Measurements from ENCODE around the gene HS3ST6. TPM values are rescaled to one million over a fixed set of nuclear protein-coding genes. Genes with fewer than 3 reads are reported as not detected.
"Not testable (repeated sequence)": the region's sequence is repeated elsewhere in the genome, so short reads cannot be mapped to it uniquely, and the experiment has no call there.

HS3ST6 gene
- not detected in 2 replicates for total RNA-seq (2014; rRNA removed; shearing (Covaris generic))

- no peak for DNase-seq (ENCODE audit: low read depth)
These were observed at the start of gene HS3ST6 for GRCh38 chr16:1918351-1919326. Gene HS3ST6 (minus strand): TSS chr16:1918415. CDS start chr16:1918323, 92 bp downstream.

GRCh38 chr16:1966460-1966859 lies 48.2 kb upstream of the HS3ST6 start, which contains the start of gene RNF151:
Gene RNF151 (plus strand): TSS chr16:1966856. CDS start chr16:1966882, 26 bp downstream.
- DNase-seq (ENCODE audit: low read depth) = no peak

GRCh38 chr16:1965396-1966001 lies 47.3 kb upstream of the HS3ST6 start:
- DNase-seq (ENCODE audit: low read depth) = no peak

- DNase-seq (ENCODE audit: low read depth) = peak; percentile 96
These were observed 46.5 kb upstream of the HS3ST6 start, which contains the start of gene RPS2 for GRCh38 chr16:1964506-1965395. Gene RPS2 (minus strand): TSS chr16:1964826. CDS start chr16:1964625, 201 bp downstream.

- peak; percentile 44 for DNase-seq (ENCODE audit: low read depth)
These were observed 45.7 kb upstream of the HS3ST6 start for GRCh38 chr16:1963806-1964505.

- not testable (repeated sequence) for DNase-seq (ENCODE audit: low read depth)
These were observed 44.2 kb upstream of the HS3ST6 start for GRCh38 chr16:1962161-1963153.

GRCh38 chr16:1961651-1962067 lies 43.4 kb upstream of the HS3ST6 start:
- no peak for DNase-seq (ENCODE audit: low read depth)

GRCh38 chr16:1960665-1961630 lies 42.7 kb upstream of the HS3ST6 start:
- DNase-seq (ENCODE audit: low read depth) = peak; percentile 40

DNA sequence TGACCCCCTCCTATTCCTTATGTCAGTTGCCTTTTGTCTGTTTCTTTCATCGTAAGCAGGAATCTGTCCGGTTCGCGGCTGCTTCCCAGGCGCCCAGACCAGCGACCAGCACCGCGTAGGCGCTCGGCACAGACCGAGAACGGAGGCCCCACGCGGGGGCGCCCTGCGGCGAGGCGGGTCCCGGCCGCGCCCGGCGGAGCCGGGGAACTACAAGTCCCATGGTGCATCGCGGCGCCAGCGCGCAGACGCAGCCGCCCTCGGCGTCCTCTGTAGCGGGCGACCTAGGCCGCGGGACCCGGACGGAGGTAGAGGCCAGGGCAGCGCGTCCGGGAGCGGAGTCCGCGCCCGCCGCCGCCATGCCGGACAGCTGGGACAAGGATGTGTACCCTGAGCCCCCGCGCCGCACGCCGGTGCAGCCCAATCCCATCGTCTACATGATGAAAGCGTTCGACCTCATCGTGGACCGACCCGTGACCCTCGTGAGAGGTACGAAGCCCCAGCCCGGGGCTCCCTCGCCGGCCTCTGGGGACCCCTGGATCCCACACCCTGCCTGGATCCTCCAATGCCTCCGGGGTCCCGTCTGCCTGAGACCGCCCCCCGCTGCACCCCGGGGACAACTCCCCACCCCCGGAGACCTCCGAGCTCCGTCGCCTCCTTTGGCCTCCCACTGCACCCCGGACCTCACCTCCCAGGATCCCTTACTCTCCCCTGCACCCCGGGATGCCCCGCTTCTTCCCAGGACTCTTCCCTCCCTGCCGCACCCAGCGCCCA lies 41.2 kb upstream of the HS3ST6 start, which contains the start of gene NDUFB10:
Gene NDUFB10 (plus strand): TSS at position 270 of the 771 bp plus-strand sequence. CDS start 87 bp downstream, at position 357.
- peak; percentile 86 for DNase-seq (ENCODE audit: low read depth)

- no peak for DNase-seq (ENCODE audit: low read depth)
These were observed 40.6 kb upstream of the HS3ST6 start for GRCh38 chr16:1958715-1959268.

GRCh38 chr16:1958143-1958491 lies 39.9 kb upstream of the HS3ST6 start:
- not testable (repeated sequence) for DNase-seq (ENCODE audit: low read depth)

GRCh38 chr16:1957434-1958142 lies 39.4 kb upstream of the HS3ST6 start:
- DNase-seq (ENCODE audit: low read depth) = not testable (repeated sequence)

DNA sequence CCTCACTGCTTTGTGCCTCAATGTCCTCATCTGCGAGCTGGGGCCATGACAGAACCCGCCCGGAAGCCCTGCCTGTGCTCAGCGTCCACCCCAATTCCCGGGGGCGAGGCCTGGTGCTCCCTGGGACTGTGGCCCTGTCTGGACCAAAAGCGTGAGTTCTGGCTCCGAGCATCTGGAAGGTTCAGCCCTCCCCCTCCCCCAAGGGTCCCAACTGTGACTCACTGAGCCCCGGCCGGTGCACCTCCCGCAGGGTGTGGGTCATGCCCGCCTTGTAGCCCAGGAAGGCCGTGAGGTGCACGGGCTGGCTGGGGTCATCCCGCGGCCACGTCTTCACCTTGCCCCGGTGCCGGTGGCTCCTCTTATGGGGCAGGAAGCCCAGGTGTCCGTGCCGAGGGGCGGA lies 35.5 kb upstream of the HS3ST6 start:
- DNase-seq (ENCODE audit: low read depth) = no peak

- no peak for DNase-seq (ENCODE audit: low read depth)
These were observed 32.3 kb upstream of the HS3ST6 start for GRCh38 chr16:1950559-1950958.

GRCh38 chr16:1950047-1950446 lies 31.8 kb upstream of the HS3ST6 start:
- no peak for DNase-seq (ENCODE audit: low read depth)

DNA sequence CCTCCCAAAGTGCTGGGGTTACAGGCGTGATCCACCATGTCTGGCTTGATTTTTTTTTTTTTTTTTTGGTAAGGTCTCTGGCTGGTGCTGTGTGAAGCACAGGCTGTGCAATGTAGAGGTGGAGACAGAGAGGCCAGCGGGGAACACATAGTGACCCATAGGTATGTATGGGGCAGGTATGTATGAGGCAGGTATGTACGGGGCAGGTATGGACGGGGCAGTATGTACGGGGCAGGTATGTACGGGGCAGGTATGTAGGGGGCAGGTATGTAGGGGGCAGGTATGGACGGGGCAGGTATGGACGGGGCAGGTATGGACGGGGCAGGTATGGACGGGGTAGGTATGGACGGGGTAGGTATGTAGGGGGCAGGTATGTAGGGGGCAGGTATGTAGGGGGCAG lies 31.3 kb upstream of the HS3ST6 start:
- no peak for DNase-seq (ENCODE audit: low read depth)

DNA sequence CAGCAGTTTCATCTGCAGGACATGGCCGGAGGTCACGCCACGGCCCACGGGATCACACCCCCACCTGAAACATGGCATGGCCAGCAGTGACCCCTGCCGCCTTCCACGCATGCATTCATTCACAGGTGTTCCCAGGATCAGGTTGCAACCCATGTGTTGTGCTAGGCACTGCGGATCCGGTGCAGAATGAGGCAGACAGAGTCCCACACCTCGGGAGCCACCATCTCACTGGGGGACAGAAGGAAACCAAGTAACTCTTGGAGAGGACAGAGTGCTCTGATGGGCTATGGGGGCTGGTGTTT lies 29.1 kb upstream of the HS3ST6 start:
- no peak for DNase-seq (ENCODE audit: low read depth)
